DND-41 (cell line): ENCODE data around the gene SPSB1.

ENCODE experiments used
- CTCF ChIP-seq: IDR thresholded peaks from 2 replicates; pipeline ENCODE4 v1.5.1; 2012; ENCODE audit warnings: borderline replicate concordance, low read length, moderate library complexity, mild to moderate bottlenecking; ENCODE audit not compliant: poor library complexity, severe bottlenecking; ENCODE audit errors: extremely low read depth
- EZH2 ChIP-seq: IDR thresholded peaks from 3 replicates; pipeline ENCODE4 v1.6.1; 2012; ENCODE audit warnings: borderline replicate concordance, low read depth, mild to moderate bottlenecking, moderate library complexity, low read length, inconsistent platforms; ENCODE audit not compliant: severe bottlenecking

GRCh38 chr1:9257851-9258250 is 34.8 kb upstream of the SPSB1 start:
- TF ChIP-seq CTCF (no peak), EZH2 (no peak)
